Neural cell (in vitro differentiated cells): ENCODE data around the gene INHA. TPM values are rescaled to one million over a fixed set of nuclear protein-coding genes. Genes with fewer than 3 reads are reported as not detected.

Experiments
- H2AFZ ChIP-seq: fragments of 200-600, 300-800 bp; sonication (generic), shearing (Covaris generic); 2 replicates; pipeline ENCODE4 v1.6.0; 2014; ENCODE audit warnings: low read depth, mild to moderate bottlenecking, antibody characterized with exemption, low read length, moderate library complexity
- H3F3A ChIP-seq: fragments of 200-600 bp; shearing (Covaris generic); 2 replicates; pipeline ENCODE4 v1.6.1; 2016; ENCODE audit warnings: mild to moderate bottlenecking, moderate library complexity, mixed read lengths, antibody characterized with exemption, low read length; ENCODE audit not compliant: insufficient read depth, poor library complexity, severe bottlenecking
- H3K27ac ChIP-seq: fragments of 200-600, 300-800 bp; sonication (generic), shearing (Covaris generic); 2 replicates; pipeline ENCODE4 v1.5.1; 2014; ENCODE audit warnings: mild to moderate bottlenecking, low read length, moderate library complexity
- H3K27me3 ChIP-seq: fragments of 300-800, 200-600 bp; sonication (generic), shearing (Covaris generic); 2 replicates; pipeline ENCODE4 v1.6.0; 2014; ENCODE audit warnings: mild to moderate bottlenecking, low read depth, low read length, moderate library complexity; ENCODE audit not compliant: insufficient read depth
- H3K36me3 ChIP-seq: fragments of 300-800, 200-600 bp; sonication (generic), shearing (Covaris generic); 2 replicates; pipeline ENCODE4 v1.5.1; 2014; ENCODE audit warnings: mild to moderate bottlenecking, antibody characterized with exemption, low read length, moderate library complexity; ENCODE audit not compliant: insufficient read depth
- H3K4me2 ChIP-seq: fragments of 300-800, 200-600 bp; sonication (generic), shearing (Covaris generic); 2 replicates; pipeline ENCODE4 v1.6.0; 2014; ENCODE audit warnings: mild to moderate bottlenecking, low read length
- H3K4me3 ChIP-seq: fragments of 300-800, 200-600 bp; sonication (generic), shearing (Covaris generic); 2 replicates; pipeline ENCODE4 v1.5.1; 2014; ENCODE audit warnings: mild to moderate bottlenecking, low read length, moderate library complexity
- H3K79me2 ChIP-seq: fragments of 200-600 bp; shearing (Covaris generic); replicated peaks from 2 replicates; pipeline ENCODE4 v1.6.0; 2014; ENCODE audit warnings: mild to moderate bottlenecking, low read length, moderate library complexity; ENCODE audit not compliant: insufficient read depth
- H3K9ac ChIP-seq: fragments of 300-800, 200-600 bp; sonication (generic), shearing (Covaris generic); 2 replicates; pipeline ENCODE4 v1.6.1; 2016; ENCODE audit warnings: mild to moderate bottlenecking, low read length, mixed read lengths
- H3K9me2 ChIP-seq: fragments of 200-600 bp; shearing (Covaris generic); 2 replicates; pipeline ENCODE4 v1.6.1; 2016; ENCODE audit warnings: mild to moderate bottlenecking, low read length, mixed read lengths; ENCODE audit not compliant: insufficient read depth
- H3K9me3 ChIP-seq: fragments of 200-600, 300-800 bp; sonication (generic), shearing (Covaris generic); 2 replicates; pipeline ENCODE4 v1.6.1; 2016; ENCODE audit warnings: mild to moderate bottlenecking, mixed run types, low read length, moderate library complexity, mixed read lengths
- H4K20me1 ChIP-seq: fragments of 200-600 bp; shearing (Covaris generic); 2 replicates; pipeline ENCODE4 v1.6.1; 2016; ENCODE audit warnings: mild to moderate bottlenecking, mixed run types; ENCODE audit not compliant: insufficient read depth
- CTCF ChIP-seq: fragments of 450-650 bp; IDR thresholded peaks from 2 replicates; pipeline ENCODE4 v1.5.1; 2014; ENCODE audit warnings: antibody characterized with exemption, mild to moderate bottlenecking, moderate library complexity; ENCODE audit not compliant: poor library complexity, severe bottlenecking
- EP300 ChIP-seq: fragments of 450-650 bp; conservative IDR thresholded peaks from 2 replicates; pipeline ENCODE4 v1.6.1; 2014; ENCODE audit warnings: antibody characterized with exemption, mild to moderate bottlenecking, moderate library complexity; ENCODE audit not compliant: poor library complexity, severe bottlenecking
- EZH2 ChIP-seq: fragments of 200-600, 300-800 bp; shearing (Covaris generic), sonication (generic); IDR thresholded peaks from 2 replicates; pipeline ENCODE4 v1.6.1; 2014; ENCODE audit warnings: antibody characterized with exemption, low read length, borderline replicate concordance, mild to moderate bottlenecking; ENCODE audit not compliant: insufficient read depth, poor library complexity, severe bottlenecking
- MXI1 ChIP-seq: fragments of 450-650 bp; conservative IDR thresholded peaks from 2 replicates; pipeline ENCODE4 v1.6.1; 2014; ENCODE audit warnings: antibody characterized with exemption, mild to moderate bottlenecking; ENCODE audit not compliant: poor library complexity, severe bottlenecking
- POLR2AphosphoS5 ChIP-seq: IDR thresholded peaks from 2 replicates; pipeline ENCODE4 v1.6.1; 2012
- RAD21 ChIP-seq: fragments of 450-650 bp; conservative IDR thresholded peaks from 2 replicates; pipeline ENCODE4 v1.6.1; 2014; ENCODE audit warnings: antibody characterized with exemption, mild to moderate bottlenecking, moderate library complexity
- REST ChIP-seq: IDR thresholded peaks from 2 replicates; pipeline ENCODE4 v1.6.1; 2012; ENCODE audit warnings: borderline replicate concordance
- SMC3 ChIP-seq: fragments of 450-650 bp; conservative IDR thresholded peaks from 2 replicates; pipeline ENCODE4 v1.6.1; 2014; ENCODE audit warnings: antibody characterized with exemption, mild to moderate bottlenecking, moderate library complexity; ENCODE audit not compliant: poor library complexity
- TAF1 ChIP-seq: IDR thresholded peaks from 2 replicates; pipeline ENCODE4 v1.6.1; 2012; ENCODE audit warnings: low read depth
- polyA plus RNA-seq: library from polyadenylated mRNA; depleted of rRNA; stranded (reverse); fragments of >200 nt; gene quantifications from 2 replicates; pipeline ENCODE4 v1.2.3, GENCODE V29; 2014

INHA gene
- polyA plus RNA-seq, 1 donor from 2014 or later = 2.7 TPM

GRCh38 chr2:219598308-219599078 is 26.4 kb downstream of the INHA start:
- Histone ChIP-seq H2AFZ (peak overlapping the region; percentile 51), H3K27ac (peak overlapping the region; percentile 85), H3K9me2 (no peaks in the 10 kb centered on the region)

GRCh38 chr2:219603771-219604170 is 31.7 kb downstream of the INHA start:
- Histone ChIP-seq H3K9ac (no peak overlapping the region), H3K79me2 (no peaks in the 10 kb centered on the region), H3K36me3 (no peaks in the 10 kb centered on the region), H3F3A (no peaks in the 10 kb centered on the region), H3K9me3 (no peaks in the 10 kb centered on the region), H4K20me1 (no peaks in the 10 kb centered on the region), H3K27ac (no peak overlapping the region), H2AFZ (no peak overlapping the region), H3K4me2 (no peak overlapping the region), H3K4me3 (no peak overlapping the region), H3K9me2 (no peaks in the 10 kb centered on the region), H3K27me3 (no peaks in the 10 kb centered on the region)
- TF ChIP-seq SMC3 = no peak

More at GRCh38 chr2:219598308-219599078, 26.4 kb downstream of the INHA start:
- peak overlapping the region; percentile 72 for H3K4me2 ChIP-seq
- no peaks in the 10 kb centered on the region for H3F3A ChIP-seq
- H3K36me3 ChIP-seq = no peaks in the 10 kb centered on the region
- H3K79me2 ChIP-seq = no peaks in the 10 kb centered on the region
- H3K4me3 ChIP-seq = peak overlapping the region; percentile 75
- no peaks in the 10 kb centered on the region for H4K20me1 ChIP-seq
- TF ChIP-seq EZH2 (no peak), SMC3 (no peak), TAF1 (no peak), MXI1 (no peak), EP300 (no peak), RAD21 (no peak), CTCF (no peak)
- peak overlapping the region; percentile 83 for H3K9ac ChIP-seq
- H3K9me3 ChIP-seq = no peaks in the 10 kb centered on the region
- no peaks in the 10 kb centered on the region for H3K27me3 ChIP-seq

- H3K4me2 ChIP-seq = no peak overlapping the region
- H3K4me3 ChIP-seq = no peak overlapping the region
- H2AFZ ChIP-seq = no peak overlapping the region
- H3K79me2 ChIP-seq = no peaks in the 10 kb centered on the region
- H3F3A ChIP-seq = no peaks in the 10 kb centered on the region
- H3K9ac ChIP-seq = no peak overlapping the region
- H3K9me2 ChIP-seq = no peaks in the 10 kb centered on the region
- H3K36me3 ChIP-seq = no peaks in the 10 kb centered on the region
- no peaks in the 10 kb centered on the region for H3K9me3 ChIP-seq
- H4K20me1 ChIP-seq = no peaks in the 10 kb centered on the region
- H3K27ac ChIP-seq = no peak overlapping the region
- TF ChIP-seq POLR2AphosphoS5 (no peak), RAD21 (no peak), EP300 (no peak), CTCF (no peak), REST (no peak), MXI1 (no peak), EZH2 (no peak), SMC3 (no peak)
- no peaks in the 10 kb centered on the region for H3K27me3 ChIP-seq
These were observed 33.5 kb downstream of the INHA start for GRCh38 chr2:219605607-219605954.
